OCI-LY7 (cell line): ENCODE results near the gene BTNL3.

Experiments used
- EZH2phosphoT487 ChIP-seq: fragments of 200-600 bp; sonication (generic); IDR thresholded peaks from 2 replicates; pipeline ENCODE4 v1.6.1; 2018; ENCODE audit warnings: low read depth, borderline replicate concordance, mild to moderate bottlenecking, mixed run types, antibody characterized with exemption, low read length, moderate library complexity, mixed read lengths
- TF ChIP-seq, protein P1 (sequence below): fragments of 200-600 bp; sonication (generic); conservative IDR thresholded peaks from 2 replicates; pipeline ENCODE4 v1.5.1; 2014; ENCODE audit warnings: mild to moderate bottlenecking, antibody characterized with exemption, low read length, moderate library complexity, mixed read lengths

DNA sequence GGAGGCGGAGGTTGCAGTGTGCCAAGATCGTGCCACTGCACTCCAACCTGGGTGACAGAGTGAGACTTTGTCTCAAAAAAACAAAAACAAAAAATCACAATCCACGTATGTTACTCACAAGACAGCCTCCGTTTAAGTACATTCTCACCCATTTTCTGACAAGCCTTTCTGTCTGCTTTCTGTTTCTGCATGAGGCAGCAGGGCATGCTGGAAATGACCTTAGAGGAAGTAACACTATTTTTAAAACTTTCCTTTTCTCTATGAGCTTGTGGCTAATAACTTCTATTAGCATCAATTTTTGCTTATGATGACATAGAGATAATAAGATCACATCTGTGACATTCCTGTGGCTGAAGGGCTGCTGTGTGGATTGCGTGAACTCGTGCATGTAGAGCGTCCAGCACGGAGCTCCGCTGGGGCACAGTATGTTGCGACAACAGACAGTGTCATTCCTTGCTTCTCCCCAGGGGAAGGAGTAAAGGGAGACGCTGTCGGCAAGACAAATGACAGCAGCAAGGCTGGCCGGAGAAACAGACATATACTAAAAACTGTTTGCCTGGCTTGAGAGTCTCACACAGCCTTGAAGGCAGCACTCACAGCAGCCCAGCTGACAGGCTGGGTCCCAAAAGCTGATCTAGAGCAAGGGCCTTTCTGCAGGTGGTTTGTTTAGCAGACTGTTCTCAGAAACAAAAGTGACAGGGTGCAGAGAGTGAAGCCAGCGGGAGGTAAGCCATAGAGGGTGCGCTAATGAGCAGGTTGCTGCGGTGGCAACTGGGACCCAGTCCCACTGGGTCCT, 1.6 kb downstream of the BTNL3 start:
- TF ChIP-seq, protein P1, sequence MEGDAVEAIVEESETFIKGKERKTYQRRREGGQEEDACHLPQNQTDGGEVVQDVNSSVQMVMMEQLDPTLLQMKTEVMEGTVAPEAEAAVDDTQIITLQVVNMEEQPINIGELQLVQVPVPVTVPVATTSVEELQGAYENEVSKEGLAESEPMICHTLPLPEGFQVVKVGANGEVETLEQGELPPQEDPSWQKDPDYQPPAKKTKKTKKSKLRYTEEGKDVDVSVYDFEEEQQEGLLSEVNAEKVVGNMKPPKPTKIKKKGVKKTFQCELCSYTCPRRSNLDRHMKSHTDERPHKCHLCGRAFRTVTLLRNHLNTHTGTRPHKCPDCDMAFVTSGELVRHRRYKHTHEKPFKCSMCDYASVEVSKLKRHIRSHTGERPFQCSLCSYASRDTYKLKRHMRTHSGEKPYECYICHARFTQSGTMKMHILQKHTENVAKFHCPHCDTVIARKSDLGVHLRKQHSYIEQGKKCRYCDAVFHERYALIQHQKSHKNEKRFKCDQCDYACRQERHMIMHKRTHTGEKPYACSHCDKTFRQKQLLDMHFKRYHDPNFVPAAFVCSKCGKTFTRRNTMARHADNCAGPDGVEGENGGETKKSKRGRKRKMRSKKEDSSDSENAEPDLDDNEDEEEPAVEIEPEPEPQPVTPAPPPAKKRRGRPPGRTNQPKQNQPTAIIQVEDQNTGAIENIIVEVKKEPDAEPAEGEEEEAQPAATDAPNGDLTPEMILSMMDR: no peak
- no peak for TF ChIP-seq EZH2phosphoT487
